Parietal lobe (tissue), 1 donor: ENCODE data around the gene METRNL. TPM values are rescaled to one million over a fixed set of nuclear protein-coding genes. Genes with fewer than 3 reads are reported as not detected.

Experiments used
- total RNA-seq: library from RNA; depleted of rRNA; stranded (reverse); fragments of >200 nt; gene quantifications from one replicate; pipeline ENCODE4 v1.2.3, GENCODE V29; 2014

METRNL gene, protein sequence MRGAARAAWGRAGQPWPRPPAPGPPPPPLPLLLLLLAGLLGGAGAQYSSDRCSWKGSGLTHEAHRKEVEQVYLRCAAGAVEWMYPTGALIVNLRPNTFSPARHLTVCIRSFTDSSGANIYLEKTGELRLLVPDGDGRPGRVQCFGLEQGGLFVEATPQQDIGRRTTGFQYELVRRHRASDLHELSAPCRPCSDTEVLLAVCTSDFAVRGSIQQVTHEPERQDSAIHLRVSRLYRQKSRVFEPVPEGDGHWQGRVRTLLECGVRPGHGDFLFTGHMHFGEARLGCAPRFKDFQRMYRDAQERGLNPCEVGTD
- 21.6 TPM for total RNA-seq

DNA sequence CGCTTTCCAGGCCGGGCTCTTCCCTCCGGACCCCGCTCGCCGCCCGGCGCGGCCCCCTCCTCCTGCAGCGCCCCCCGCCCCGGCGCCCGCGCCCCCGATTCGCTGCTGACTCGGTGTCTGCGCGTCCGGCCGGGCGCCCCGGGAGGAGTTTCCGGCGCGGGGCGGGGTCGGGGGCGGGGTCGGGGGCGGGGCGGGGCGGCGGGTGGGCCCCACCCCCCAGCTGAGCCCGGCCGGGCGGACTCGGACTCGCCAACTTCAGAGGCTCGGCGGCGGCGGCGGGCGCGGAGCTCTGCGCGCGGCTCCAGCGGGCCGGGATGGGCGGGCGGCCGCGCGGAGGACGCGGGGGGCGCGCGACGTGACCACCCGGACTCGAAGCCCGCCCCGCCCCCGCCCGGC is at the start of gene METRNL:
Gene METRNL, plus strand, starts transcription at position 258 of the 396 bp plus-strand sequence. CDS start 207 bp downstream, outside the sequence.

Other genes with a start within 250 kb of the METRNL start
- not detected for gene ZNF750, start 239.6 kb upstream of the METRNL start, total RNA-seq